Measurements from ENCODE around the gene ACO1. TPM values are rescaled to one million over a fixed set of nuclear protein-coding genes. Genes with fewer than 3 reads are reported as not detected.
"Not testable (repeated sequence)": the region's sequence is repeated elsewhere in the genome, so short reads cannot be mapped to it uniquely, and the experiment has no call there.

Gene ACO1
- total RNA-seq, 2 experiments from 2014 or later = 13.2 to 14.8 TPM

DNA sequence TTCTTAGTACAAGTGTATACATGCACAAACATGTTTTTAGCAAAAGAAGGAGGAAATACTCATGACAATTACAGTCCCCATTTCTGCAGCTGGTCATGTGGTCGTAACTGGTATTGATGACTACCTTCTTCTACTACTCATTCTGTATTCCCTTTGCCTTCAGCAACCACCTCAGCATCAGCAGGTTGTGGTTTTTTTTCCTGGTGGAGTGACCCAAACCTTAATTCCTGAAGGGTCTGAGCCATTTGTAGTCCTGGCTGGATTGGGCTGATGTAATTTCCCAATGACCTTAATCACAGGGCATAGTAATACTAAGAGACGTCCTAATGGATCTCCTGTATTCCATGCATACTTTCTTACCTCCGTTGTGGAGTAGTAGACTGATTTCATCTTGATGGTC, 31.0 kb upstream of the ACO1 start:
- H3K4me1 Mint-ChIP-seq (ENCODE audit: low read depth); H3K4me3 Mint-ChIP-seq; DNase-seq; H3K9me3 Mint-ChIP-seq; H3K27me3 Mint-ChIP-seq (ENCODE audit: low read depth); H3K27ac Mint-ChIP-seq; H3K36me3 Mint-ChIP-seq (ENCODE audit: low read depth); CTCF ChIA-PET; intact Hi-C loops (cut with micrococcal nuclease): not testable (repeated sequence)

DNA sequence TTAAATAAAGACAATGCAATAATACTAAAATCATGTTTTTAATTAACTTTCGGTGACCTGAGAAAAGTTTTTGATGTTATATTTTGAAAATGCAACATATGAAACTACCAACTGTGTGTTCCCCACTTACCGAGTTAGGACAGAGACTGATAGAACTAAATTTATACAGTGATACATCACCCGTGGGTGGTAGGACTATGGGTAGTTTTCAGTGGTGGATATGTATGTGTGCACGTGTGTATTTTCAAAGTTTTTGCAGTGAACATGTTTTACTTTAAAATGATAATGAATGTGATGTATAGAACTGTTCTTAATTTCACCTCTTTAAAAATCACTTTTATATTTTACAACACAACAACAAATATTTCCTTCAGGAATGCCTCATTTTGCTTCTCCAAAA, 25.0 kb upstream of the ACO1 start:
- DNase-seq = no peak
- intact Hi-C loops (cut with micrococcal nuclease) = no loop called here
- Mint-ChIP-seq H3K4me3 (no peak overlapping the region), H3K4me1 (ENCODE audit: low read depth) (no peaks in the 10 kb centered on the region), H3K27me3 (ENCODE audit: low read depth) (peaks cover 4% of the 10 kb centered on the region), H3K36me3 (ENCODE audit: low read depth) (no peaks in the 10 kb centered on the region), H3K27ac (no peak overlapping the region), H3K9me3 (no peaks in the 10 kb centered on the region)
- CTCF ChIA-PET = no interaction called here

DNA sequence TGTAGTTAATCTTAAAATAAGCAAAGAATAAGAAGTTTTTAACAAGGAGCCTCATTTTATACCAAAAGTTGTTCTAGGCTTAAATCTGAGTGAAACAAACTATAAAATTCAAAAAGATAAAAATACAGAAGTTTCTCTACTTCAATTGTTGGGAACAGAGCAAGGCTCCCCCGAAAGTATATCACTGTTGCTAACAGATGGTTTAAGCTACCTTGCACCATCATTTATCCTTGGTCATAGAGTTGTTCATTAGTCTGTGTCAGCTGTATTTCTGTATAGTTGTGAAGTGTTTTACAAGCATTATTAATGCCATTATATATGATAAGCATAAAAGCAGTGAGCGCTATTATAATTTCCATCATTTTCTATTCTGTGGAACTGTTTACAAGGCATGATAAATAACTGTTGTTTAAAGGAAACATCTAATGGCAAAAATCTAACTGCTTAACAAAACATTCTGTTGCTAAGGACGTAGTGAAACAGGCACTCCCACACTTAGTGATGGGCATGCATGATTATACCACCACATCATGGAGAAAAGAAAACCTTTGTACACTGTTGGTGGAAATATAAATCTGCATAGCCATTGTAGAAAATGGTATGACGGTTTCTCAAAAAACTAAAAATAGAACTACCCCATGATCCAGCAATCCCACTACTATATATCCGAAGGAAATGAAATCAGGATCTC, 23.3 kb upstream of the ACO1 start:
- H3K9me3 Mint-ChIP-seq = no peaks in the 10 kb centered on the region
- H3K36me3 Mint-ChIP-seq (ENCODE audit: low read depth) = no peaks in the 10 kb centered on the region
- peaks cover 4% of the 10 kb centered on the region for H3K27me3 Mint-ChIP-seq (ENCODE audit: low read depth)
- no peak overlapping the region for H3K27ac Mint-ChIP-seq
- intact Hi-C loops (cut with micrococcal nuclease) = no loop called here
- H3K4me1 Mint-ChIP-seq (ENCODE audit: low read depth) = no peaks in the 10 kb centered on the region
- CTCF ChIA-PET = no interaction called here
- no peak overlapping the region for H3K4me3 Mint-ChIP-seq
- no peak for DNase-seq

DNA sequence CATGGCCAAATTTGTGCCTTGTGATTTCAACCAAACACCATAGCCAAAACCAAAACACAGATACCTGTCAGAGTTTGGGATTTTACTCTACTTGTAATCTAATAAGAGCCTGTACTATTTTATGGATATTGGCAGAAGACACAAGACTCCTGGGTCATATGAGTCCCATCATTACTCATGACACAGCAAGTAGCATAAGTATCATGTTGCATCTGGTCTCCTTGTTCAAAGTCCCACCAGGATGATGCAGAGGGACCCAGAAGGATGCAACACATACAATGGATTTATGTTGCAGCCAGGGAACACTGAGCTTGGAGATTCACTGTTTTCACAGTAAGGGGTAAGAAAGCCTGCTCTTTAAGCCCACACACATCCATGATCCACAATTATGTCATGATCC, 13.2 kb upstream of the ACO1 start:
- no peak for DNase-seq
- intact Hi-C loops (cut with micrococcal nuclease) = loop anchor here (10.0 kb wide), 1 partner anchor 334 kb away; no protein-coding TSS in a partner anchor
- H3K4me3 Mint-ChIP-seq = no peak overlapping the region
- H3K27ac Mint-ChIP-seq = no peak overlapping the region
- CTCF ChIA-PET = no interaction called here
- no peaks in the 10 kb centered on the region for H3K36me3 Mint-ChIP-seq (ENCODE audit: low read depth)
- no peaks in the 10 kb centered on the region for H3K4me1 Mint-ChIP-seq (ENCODE audit: low read depth)
- peaks cover 3% of the 10 kb centered on the region for H3K9me3 Mint-ChIP-seq
- H3K27me3 Mint-ChIP-seq (ENCODE audit: low read depth) = no peaks in the 10 kb centered on the region

DNA sequence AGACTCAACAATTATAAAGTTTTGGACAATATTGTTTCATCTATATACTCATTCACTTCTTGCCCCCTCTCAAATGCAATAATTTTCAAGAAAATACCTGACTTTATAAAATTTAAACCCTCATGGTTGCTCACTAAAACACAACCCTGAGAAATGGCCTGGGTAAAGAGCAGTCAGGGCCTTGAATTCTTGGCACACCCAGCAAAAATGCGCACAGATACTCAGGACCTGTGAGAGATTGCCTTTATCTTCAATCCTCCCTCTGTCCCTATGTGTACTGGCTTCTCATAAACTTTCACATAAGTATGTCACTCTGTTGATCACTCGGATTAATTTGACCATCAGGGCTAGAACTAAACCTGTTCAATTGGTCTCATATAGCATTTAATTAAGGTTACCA, 12.8 kb upstream of the ACO1 start:
- Mint-ChIP-seq H3K9me3 (peaks cover 3% of the 10 kb centered on the region), H3K36me3 (ENCODE audit: low read depth) (no peaks in the 10 kb centered on the region), H3K4me3 (no peak overlapping the region), H3K4me1 (ENCODE audit: low read depth) (no peaks in the 10 kb centered on the region), H3K27me3 (ENCODE audit: low read depth) (no peaks in the 10 kb centered on the region), H3K27ac (no peak overlapping the region)
- no peak for DNase-seq
- CTCF ChIA-PET = no interaction called here
- intact Hi-C loops (cut with micrococcal nuclease) = loop anchor here (10.0 kb wide), 1 partner anchor 333 kb away; no protein-coding TSS in a partner anchor

DNA sequence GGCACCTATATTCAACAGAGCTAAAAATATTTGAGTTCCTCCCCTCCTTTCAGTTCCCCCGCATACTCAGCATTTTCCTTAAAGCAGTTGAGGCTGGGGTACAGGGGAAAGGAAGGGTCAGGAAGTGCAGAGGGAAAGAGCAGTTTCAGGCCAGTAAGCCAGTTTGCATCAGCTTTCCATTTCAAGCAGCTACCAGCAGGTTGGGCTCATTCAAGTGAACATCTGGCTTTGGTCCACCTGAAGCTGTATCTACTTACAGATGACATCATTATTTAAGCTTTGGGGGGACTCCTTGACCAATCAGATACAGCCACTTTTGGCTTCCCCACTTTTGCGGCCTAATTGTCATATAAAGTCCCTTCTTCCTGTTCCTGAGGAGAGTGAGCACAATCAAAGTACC, 8.2 kb upstream of the ACO1 start:
- Mint-ChIP-seq H3K27ac (no peak overlapping the region), H3K27me3 (ENCODE audit: low read depth) (peaks cover 3% of the 10 kb centered on the region), H3K4me3 (no peak overlapping the region), H3K4me1 (ENCODE audit: low read depth) (peaks cover 9% of the 10 kb centered on the region), H3K9me3 (no peaks in the 10 kb centered on the region), H3K36me3 (ENCODE audit: low read depth) (no peaks in the 10 kb centered on the region)
- CTCF ChIA-PET = interaction anchor here (1.7 to 7.3 kb wide), 3 partner anchors 56 to 592 kb away, joined by 3 to 322 read pairs (median 7); no protein-coding TSS in a partner anchor
- intact Hi-C loops (cut with micrococcal nuclease) = loop anchor here (10.0 kb wide), 1 partner anchor 329 kb away; no protein-coding TSS in a partner anchor
- no peak for DNase-seq

DNA sequence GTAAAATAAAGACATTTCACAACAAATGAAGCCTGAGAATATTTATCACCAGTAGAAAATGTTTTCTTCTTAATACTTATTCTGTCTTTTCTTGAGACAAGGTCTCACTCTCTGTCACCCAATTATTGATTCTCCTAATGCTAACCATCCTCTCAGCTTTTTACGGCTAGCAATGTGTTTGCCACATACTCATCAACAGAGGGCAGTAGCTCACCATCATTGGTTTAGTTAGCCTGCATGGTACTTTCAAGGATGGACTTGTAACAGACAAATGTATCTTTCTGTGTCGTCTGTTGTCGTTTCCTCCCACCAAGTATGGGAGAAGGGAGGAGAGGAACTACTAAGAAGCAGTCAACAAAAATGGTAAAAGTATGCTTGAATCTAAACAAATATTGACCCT, 5.9 kb upstream of the ACO1 start:
- DNase-seq = peak; percentile 52
- H3K27me3 Mint-ChIP-seq (ENCODE audit: low read depth) = peaks cover 3% of the 10 kb centered on the region
- intact Hi-C loops (cut with micrococcal nuclease) = loop anchor here (2.0 to 10.0 kb wide), 3 partner anchors 326 to 848 kb away; no protein-coding TSS in a partner anchor
- H3K36me3 Mint-ChIP-seq (ENCODE audit: low read depth) = no peaks in the 10 kb centered on the region
- peaks cover 10% of the 10 kb centered on the region for H3K4me1 Mint-ChIP-seq (ENCODE audit: low read depth)
- H3K27ac Mint-ChIP-seq = no peak overlapping the region
- CTCF ChIA-PET = interaction anchor here (0.5 to 7.3 kb wide), 44 partner anchors 9 to 633 kb away, joined by 3 to 322 read pairs (median 4); partner anchors contain the start of genes NDUFB6 and RIGI
- no peaks in the 10 kb centered on the region for H3K9me3 Mint-ChIP-seq
- no peak overlapping the region for H3K4me3 Mint-ChIP-seq

DNA sequence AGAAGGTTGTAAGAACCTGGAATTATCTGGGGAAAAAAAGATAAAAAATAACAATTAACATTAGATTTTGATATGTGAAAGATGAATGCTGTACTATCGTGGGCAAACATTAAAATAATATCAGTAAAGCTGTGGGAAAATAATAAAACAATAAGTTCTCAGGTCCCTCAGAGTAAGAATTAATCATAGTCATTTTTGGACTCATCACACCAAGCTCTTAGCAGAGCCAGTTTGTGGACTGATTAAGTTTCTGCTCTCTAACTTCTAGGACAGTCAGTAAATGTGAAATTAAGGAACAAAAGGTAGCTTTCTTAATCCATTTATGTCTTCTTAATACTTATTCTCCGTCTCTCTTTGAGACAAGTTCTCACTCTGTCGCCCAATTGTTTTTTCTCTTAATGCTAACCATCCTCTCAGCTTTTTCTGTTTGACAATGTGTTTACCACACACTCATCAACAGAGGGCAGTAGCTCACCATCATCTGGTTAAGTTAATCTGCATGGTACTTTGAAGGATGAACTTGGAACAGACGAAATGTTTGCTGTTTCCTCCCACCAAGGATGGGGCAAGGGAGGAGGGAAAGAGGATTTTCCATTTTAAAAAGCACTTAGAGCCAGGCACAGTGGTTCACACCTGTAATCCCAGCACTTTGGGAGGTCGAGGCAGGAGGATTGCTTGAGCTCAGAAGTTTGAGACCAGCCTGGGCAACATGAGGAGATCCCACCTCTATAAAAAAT, 5.3 kb upstream of the ACO1 start:
- H3K27me3 Mint-ChIP-seq (ENCODE audit: low read depth) = peaks cover 3% of the 10 kb centered on the region
- CTCF ChIA-PET = interaction anchor here (0.6 to 7.3 kb wide), 53 partner anchors 10 to 1028 kb away, joined by 3 to 322 read pairs (median 4); partner anchors contain the start of genes NDUFB6 and RIGI
- no peaks in the 10 kb centered on the region for H3K36me3 Mint-ChIP-seq (ENCODE audit: low read depth)
- no peaks in the 10 kb centered on the region for H3K9me3 Mint-ChIP-seq
- peak; percentile 67 for DNase-seq
- intact Hi-C loops (cut with micrococcal nuclease) = loop anchor here (1.0 to 10.0 kb wide), 9 partner anchors 53 to 848 kb away; partner anchors contain the start of gene RIGI
- no peak overlapping the region for H3K4me3 Mint-ChIP-seq
- peaks cover 15% of the 10 kb centered on the region for H3K4me1 Mint-ChIP-seq (ENCODE audit: low read depth)
- H3K27ac Mint-ChIP-seq = no peak overlapping the region

DNA sequence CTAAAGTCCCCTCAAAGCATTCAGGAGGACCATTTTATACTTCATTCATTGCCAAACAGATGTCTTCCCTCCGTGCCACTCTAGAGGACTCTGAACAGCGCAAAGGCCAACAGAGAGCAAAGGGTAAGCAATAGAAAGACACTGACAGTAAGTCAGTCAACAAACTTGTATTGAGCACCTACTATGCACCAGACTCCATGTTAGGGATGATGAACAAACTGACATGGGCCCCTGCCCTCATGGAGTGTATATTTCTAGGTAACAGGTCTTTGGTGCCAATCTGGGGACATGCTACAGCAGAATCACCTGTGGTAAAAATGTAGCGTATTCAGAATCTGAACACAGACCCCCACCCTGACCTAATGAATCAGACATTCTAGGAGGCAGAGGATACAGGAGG, 3.5 kb upstream of the ACO1 start:
- CTCF ChIA-PET = interaction anchor here (1.1 to 7.3 kb wide), 8 partner anchors 8 to 199 kb away, joined by 4 to 322 read pairs (median 36); partner anchors contain the start of genes NDUFB6 and RIGI
- DNase-seq = no peak
- no peak overlapping the region for H3K27ac Mint-ChIP-seq
- intact Hi-C loops (cut with micrococcal nuclease) = loop anchor here (5.0 kb wide), 1 partner anchor 786 kb away; the partner anchor contains the start of gene B4GALT1
- no peaks in the 10 kb centered on the region for H3K36me3 Mint-ChIP-seq (ENCODE audit: low read depth)
- H3K4me1 Mint-ChIP-seq (ENCODE audit: low read depth) = peaks cover 20% of the 10 kb centered on the region
- H3K4me3 Mint-ChIP-seq = no peak overlapping the region
- peaks cover 3% of the 10 kb centered on the region for H3K27me3 Mint-ChIP-seq (ENCODE audit: low read depth)
- H3K9me3 Mint-ChIP-seq = no peaks in the 10 kb centered on the region

DNA sequence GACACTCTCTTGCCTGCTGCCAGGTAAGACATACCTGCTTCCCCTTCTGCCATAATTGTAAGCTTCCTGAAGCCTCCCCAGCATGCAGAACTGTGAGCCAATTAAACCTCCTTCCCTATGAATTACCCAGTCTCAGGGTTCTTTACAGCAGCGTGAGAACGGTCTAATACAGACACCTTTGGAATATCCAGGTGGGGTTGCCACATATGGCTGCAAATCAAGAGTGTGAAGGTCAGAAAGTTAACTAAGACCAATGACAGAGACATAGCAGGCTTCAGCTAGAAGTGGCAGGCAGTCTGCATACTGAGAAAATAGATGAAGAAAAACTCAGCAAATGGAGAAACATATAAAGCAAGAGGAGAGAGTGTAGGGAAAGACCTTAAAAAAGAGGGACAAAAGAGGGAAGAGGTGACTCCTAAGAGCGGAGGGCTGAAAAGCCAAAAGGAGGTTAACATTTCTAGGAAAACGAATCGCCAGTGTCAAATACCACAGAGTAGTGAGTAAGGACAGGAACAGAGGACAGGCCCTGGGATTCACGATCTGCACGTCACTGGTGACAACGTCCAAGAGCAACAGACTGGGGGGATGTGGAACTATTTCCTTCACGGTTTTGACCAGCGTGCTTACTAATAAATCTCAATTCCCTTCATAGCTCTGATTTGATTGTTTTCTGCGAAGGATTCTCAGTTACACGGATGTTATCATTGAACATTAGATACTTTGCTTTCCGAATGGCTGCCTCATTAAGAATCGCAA, 1.7 kb upstream of the ACO1 start:
- Mint-ChIP-seq H3K27me3 (ENCODE audit: low read depth) (peaks cover 3% of the 10 kb centered on the region), H3K4me1 (ENCODE audit: low read depth) (peaks cover 25% of the 10 kb centered on the region), H3K4me3 (no peak overlapping the region), H3K9me3 (no peaks in the 10 kb centered on the region), H3K36me3 (ENCODE audit: low read depth) (no peaks in the 10 kb centered on the region), H3K27ac (no peak overlapping the region)
- CTCF ChIA-PET = interaction anchor here (0.7 to 5.0 kb wide), 4 partner anchors 143 to 286 kb away, joined by 3 to 61 read pairs (median 27); partner anchors contain the start of genes NDUFB6 and RIGI
- DNase-seq = no peak
- intact Hi-C loops (cut with micrococcal nuclease) = loop anchor here (5.0 kb wide), 1 partner anchor 785 kb away; the partner anchor contains the start of gene B4GALT1

DNA sequence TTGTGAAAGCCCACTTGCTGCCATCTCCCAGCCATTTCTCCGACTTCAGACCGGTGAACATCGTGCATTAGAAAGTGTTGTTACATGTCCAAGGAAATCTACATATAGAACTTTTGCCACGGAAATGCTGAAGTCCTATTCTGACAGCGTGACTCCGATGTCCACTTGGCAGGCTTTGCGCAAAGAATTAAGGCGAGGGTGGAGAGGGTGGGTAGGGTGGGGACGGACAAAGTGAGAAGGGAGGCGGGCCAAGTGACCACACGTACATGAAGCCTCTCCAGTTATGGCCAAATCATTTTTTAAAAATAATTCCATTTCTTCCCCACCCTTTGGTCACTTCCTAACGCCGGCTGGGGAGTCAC, 460 bp upstream of the ACO1 start:
- Mint-ChIP-seq H3K4me1 (ENCODE audit: low read depth) (peaks cover 21% of the 10 kb centered on the region), H3K36me3 (ENCODE audit: low read depth) (no peaks in the 10 kb centered on the region), H3K9me3 (no peaks in the 10 kb centered on the region), H3K27ac (no peak overlapping the region), H3K27me3 (ENCODE audit: low read depth) (peaks cover 3% of the 10 kb centered on the region), H3K4me3 (peak overlapping the region; percentile 79)
- CTCF ChIA-PET = interaction anchor here (0.8 to 5.0 kb wide), 5 partner anchors 10 to 196 kb away, joined by 3 to 61 read pairs (median 14); partner anchors contain the start of genes NDUFB6 and RIGI
- intact Hi-C loops (cut with micrococcal nuclease) = loop anchor here (1.0 to 5.0 kb wide), 6 partner anchors 15 to 783 kb away; partner anchors contain the start of genes B4GALT1, DNAJA1, NDUFB6 and RIGI
- no peak for DNase-seq
